HG03521 (cell line): ENCODE measurements around the gene LARGE1.
"Not testable (repeated sequence)": the region's sequence is repeated elsewhere in the genome, so short reads cannot be mapped to it uniquely, and the experiment has no call there.

Experiments used
- ATAC-seq: cut with Tn5 transposase; IDR thresholded peaks from one replicate; pipeline ENCODE4 v1.9.1; 2021; ENCODE audit warnings: mild to moderate bottlenecking, moderate library complexity; ENCODE audit not compliant: unreplicated experiment

Gene LARGE1

GRCh38 chr22:33504941-33505625 is 415.2 kb downstream of the LARGE1 start:
- no peak for ATAC-seq

- no peak for ATAC-seq
Observed at GRCh38 chr22:33496112-33496511, 424.2 kb downstream of the LARGE1 start.

GRCh38 chr22:33493476-33494205 is 426.6 kb downstream of the LARGE1 start:
- no peak for ATAC-seq

GRCh38 chr22:33492210-33492651 is 428.0 kb downstream of the LARGE1 start:
- ATAC-seq: no peak

GRCh38 chr22:33487041-33487716 is 433.1 kb downstream of the LARGE1 start:
- ATAC-seq: no peak

- no peak for ATAC-seq
Observed at GRCh38 chr22:33481550-33481949, 438.7 kb downstream of the LARGE1 start.

GRCh38 chr22:33477120-33478111 is 442.9 kb downstream of the LARGE1 start:
- no peak for ATAC-seq

- ATAC-seq: no peak
Observed at GRCh38 chr22:33476716-33477115, 443.6 kb downstream of the LARGE1 start.

- ATAC-seq: no peak
Observed at GRCh38 chr22:33476206-33476605, 444.1 kb downstream of the LARGE1 start.

DNA sequence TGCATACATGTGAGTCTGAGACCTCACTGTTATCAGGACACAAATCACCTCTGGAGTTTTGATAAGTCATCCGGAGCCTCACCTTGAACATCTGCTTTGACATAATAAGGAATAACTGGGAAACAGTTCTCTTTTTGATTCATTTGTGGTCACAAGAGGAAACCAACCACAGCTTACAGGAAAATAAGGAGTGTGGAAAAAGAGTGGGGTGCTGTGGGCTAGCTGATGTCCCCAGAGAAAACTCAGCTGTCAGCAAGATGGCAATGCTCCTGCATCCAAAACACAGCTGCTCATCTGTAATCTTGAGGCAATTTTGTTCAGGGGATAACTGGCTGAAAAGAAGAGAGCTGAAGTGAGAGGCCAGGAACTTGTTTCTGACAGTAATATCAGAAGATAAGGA is 445.7 kb downstream of the LARGE1 start:
- no peak for ATAC-seq

DNA sequence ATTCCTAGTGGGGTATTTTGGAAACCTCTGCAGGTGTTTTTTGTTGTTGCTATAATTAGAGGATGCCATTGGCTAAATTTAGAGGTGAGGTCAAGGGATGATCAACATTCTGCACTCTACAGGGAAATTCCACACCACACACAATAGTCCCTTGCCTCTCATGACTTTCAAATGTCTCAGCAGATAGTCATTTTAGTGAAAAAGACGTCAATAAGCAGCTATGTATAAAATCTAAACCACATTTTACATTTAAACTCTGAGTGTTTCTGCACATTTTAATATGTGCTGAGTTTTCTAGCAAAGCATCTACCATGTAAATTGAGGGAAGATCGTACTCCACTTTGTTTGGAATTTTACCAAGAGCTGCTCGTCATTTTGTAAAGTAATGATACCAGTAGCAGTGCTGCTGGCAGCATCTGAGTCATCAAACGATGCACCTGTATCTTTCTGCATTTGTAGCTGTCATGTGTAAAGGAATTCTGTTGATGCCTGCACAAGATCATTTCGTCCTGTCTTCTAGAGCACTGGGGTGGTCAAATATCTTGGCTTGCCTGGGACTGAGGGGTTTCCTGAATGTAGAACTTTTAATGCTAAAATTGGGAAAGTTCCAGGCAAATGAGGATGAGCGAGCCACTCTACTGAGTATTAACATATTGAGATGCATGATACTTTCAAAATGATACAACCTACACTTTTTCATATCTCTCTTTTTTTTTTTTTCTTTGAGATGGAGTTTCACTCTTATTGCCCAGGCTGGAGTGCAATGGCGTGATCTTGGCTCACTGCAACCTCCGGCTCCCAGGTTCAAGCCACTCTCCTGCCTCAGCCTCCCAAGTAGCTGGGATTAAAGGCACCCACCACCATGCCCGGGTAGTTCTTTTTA is 447.6 kb downstream of the LARGE1 start:
- no peak for ATAC-seq

DNA sequence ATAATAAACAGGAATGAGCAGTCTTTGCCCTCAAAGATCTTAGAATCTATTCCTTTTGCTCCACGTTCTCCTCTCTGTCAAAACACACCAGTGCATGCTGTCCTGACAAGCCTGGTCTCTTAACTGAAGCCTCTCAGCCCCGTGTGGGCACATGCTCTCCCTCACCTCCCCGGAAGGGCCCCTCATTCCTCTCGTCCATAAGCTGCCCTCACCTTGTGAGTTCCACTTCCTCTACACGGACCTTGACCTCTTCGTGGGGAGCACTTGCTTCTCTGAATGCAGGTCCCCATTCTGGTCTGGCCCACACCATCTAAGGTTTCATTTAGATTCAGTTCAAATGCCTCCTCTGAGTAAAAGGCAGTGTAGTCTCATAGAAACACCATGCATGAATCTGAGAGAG is 449.8 kb downstream of the LARGE1 start:
- ATAC-seq: no peak

DNA sequence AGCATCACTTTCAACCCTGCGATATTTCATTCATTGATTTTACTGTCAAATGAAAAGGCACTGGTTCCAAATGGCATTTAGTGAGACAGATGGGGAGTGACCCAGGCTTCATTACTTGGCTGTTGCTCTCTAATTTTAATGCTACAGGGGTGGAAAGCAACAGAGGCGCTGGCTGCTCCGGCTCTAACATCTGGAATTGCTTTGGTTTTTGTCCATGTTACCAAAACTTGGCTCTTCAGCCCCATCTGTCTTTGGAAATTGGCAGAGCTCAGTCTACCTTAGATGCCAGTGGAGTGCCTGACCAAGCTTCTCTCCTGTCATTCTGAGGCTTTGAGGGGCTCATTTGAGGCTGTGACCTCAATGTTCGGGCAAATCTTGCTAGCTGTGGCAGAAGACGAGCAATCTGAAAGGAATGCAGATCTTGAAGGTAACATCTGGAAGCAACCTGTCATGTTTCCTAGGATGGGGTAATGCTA is 452.6 kb downstream of the LARGE1 start:
- ATAC-seq: no peak

- no peak for ATAC-seq
Observed at GRCh38 chr22:33467080-33467479, 453.2 kb downstream of the LARGE1 start.

- ATAC-seq: no peak
Observed at GRCh38 chr22:33465554-33465953, 454.7 kb downstream of the LARGE1 start.

GRCh38 chr22:33464698-33465097 is 455.6 kb downstream of the LARGE1 start:
- no peak for ATAC-seq

GRCh38 chr22:33461698-33462434 is 458.4 kb downstream of the LARGE1 start:
- no peak for ATAC-seq

DNA sequence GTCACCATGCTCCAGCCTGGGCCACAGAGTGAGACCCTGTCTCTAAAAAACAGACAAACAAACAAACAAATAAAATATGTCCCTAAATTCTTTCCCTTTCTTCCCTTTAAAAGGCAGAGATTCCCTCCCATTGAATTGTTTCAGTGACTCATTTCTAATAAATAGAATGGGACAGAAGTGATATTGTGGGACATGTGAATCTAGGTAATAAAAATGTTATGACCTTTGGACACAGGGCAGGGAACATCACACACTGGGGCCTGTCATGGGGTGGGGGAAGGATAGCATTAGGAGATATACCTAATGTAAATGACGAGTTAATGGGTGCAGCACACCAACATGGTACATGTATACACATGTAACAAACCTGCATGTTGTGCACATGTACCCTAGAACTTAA is 459.0 kb downstream of the LARGE1 start:
- not testable (repeated sequence) for ATAC-seq

DNA sequence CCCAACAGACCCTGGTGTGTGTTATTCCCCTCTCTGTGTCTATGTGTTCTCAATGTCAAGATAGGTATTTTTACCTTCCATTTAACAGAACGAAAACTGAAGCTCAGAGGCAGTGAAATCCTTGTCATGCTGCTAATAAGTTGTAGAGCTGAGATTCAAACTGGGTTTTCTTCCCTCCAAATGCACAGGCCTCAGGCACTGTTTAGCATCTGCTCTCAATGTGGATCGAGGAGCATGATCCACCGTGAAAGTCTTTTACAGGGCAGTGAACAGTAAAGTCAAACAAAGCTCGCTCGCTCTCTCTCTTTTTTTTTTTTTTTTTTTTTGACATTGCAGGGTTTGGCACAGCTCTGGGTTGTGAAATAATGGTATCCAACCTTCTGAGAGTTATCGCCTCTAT is 461.1 kb downstream of the LARGE1 start:
- no peak for ATAC-seq
